GM12891 (cell line): ENCODE data around the gene SPNS3.

Experiments
- POLR2A ChIP-seq: IDR thresholded peaks from 2 replicates; pipeline ENCODE4 v1.6.1; 2011; ENCODE audit warnings: low read depth, low read length, control low read depth
- POLR2AphosphoS5 ChIP-seq: IDR thresholded peaks from 2 replicates; pipeline ENCODE4 v1.6.1; 2011; ENCODE audit warnings: low read depth, low read length, control low read depth
- POU2F2 ChIP-seq: IDR thresholded peaks from 2 replicates; pipeline ENCODE4 v1.6.1; 2011; ENCODE audit warnings: low read depth, mild to moderate bottlenecking, control low read depth, low read length, moderate library complexity
- TAF1 ChIP-seq: IDR thresholded peaks from 2 replicates; pipeline ENCODE4 v1.6.1; 2011; ENCODE audit warnings: low read depth, low read length, control low read depth

GRCh38 chr17:4446326-4447071 is 12.8 kb downstream of the SPNS3 start:
- TF ChIP-seq POU2F2 (no peak), POLR2A (no peak), TAF1 (no peak), POLR2AphosphoS5 (no peak)
